ENCODE measurements around the gene ALB. TPM values are rescaled to one million over a fixed set of nuclear protein-coding genes. Genes with fewer than 3 reads are reported as not detected.

Gene ALB
- polyA plus RNA-seq, 1 donor, result 4.6 TPM

DNA sequence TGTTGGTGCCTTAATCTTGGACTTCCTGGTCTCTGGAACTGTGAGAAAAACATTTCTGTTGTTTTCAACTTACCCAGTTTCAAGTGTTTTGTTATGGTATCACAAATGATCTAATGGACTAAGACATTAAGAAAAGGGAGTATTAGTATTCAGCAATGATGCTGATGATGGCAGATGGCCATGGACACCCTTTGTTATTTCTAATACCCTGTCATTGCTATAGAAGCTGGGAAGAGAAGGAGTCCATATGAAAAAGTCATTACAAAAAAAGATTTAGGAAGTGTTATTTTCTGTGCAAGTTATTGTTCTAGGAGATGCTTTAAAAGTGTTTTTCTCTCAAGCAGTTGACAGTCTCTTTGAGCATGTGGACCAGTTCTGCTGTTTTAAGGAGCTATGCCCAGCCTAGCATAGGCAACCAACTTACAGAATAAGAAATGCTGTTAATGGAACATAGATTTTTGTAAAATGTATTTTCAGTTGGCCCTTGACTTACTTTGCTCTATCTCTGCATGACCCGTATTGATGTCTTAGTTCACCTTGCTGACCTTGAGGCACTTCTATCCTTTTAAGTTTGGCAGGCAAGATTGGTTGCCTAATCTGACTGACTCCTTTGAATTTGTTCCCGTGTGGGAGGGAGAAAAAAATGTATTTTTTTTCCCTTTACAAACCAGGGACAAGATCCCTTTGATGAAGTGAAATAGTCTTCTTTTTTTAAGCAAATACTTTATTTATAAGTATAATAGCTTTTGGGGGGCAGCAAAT, 25.9 kb downstream of the ALB start:
- DNase-seq, result no peak

DNA sequence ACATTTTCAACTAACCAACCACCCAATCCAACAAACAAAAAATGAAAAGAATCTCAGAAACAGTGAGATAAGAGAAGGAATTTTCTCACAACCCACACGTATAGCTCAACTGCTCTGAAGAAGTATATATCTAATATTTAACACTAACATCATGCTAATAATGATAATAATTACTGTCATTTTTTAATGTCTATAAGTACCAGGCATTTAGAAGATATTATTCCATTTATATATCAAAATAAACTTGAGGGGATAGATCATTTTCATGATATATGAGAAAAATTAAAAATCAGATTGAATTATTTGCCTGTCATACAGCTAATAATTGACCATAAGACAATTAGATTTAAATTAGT, 27.7 kb downstream of the ALB start:
- no peak for DNase-seq

DNA sequence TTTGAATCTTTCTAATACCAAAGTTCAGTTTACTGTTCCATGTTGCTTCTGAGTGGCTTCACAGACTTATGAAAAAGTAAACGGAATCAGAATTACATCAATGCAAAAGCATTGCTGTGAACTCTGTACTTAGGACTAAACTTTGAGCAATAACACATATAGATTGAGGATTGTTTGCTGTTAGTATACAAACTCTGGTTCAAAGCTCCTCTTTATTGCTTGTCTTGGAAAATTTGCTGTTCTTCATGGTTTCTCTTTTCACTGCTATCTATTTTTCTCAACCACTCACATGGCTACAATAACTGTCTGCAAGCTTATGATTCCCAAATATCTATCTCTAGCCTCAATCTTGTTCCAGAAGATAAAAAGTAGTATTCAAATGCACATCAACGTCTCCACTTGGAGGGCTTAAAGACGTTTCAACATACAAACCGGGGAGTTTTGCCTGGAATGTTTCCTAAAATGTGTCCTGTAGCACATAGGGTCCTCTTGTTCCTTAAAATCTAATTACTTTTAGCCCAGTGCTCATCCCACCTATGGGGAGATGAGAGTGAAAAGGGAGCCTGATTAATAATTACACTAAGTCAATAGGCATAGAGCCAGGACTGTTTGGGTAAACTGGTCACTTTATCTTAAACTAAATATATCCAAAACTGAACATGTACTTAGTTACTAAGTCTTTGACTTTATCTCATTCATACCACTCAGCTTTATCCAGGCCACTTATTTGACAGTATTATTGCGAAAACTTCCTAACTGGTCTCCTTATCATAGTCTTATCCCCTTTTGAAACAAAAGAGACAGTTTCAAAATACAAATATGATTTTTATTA, 28.3 kb downstream of the ALB start:
- no peak for DNase-seq

DNA sequence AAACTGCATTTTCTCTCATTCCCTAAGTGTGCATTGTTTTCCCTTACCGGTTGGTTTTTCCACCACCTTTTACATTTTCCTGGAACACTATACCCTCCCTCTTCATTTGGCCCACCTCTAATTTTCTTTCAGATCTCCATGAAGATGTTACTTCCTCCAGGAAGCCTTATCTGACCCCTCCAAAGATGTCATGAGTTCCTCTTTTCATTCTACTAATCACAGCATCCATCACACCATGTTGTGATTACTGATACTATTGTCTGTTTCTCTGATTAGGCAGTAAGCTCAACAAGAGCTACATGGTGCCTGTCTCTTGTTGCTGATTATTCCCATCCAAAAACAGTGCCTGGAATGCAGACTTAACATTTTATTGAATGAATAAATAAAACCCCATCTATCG, 29.1 kb downstream of the ALB start:
- DNase-seq, result no peak

DNA sequence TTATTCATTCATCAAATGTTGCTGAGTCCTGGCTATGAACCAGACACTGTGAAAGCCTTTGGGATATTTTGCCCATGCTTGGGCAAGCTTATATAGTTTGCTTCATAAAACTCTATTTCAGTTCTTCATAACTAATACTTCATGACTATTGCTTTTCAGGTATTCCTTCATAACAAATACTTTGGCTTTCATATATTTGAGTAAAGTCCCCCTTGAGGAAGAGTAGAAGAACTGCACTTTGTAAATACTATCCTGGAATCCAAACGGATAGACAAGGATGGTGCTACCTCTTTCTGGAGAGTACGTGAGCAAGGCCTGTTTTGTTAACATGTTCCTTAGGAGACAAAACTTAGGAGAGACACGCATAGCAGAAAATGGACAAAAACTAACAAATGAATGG, 30.2 kb downstream of the ALB start:
- DNase-seq, result no peak

DNA sequence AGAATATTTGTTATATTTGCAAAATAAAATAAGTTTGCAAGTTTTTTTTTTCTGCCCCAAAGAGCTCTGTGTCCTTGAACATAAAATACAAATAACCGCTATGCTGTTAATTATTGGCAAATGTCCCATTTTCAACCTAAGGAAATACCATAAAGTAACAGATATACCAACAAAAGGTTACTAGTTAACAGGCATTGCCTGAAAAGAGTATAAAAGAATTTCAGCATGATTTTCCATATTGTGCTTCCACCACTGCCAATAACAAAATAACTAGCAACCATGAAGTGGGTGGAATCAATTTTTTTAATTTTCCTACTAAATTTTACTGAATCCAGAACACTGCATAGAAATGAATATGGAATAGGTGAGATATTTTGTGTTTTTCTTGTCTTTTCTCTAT, 31.9 kb downstream of the ALB start, which contains the start of gene AFP:
TSS of gene AFP (plus strand) at position 238 of the 400 bp plus-strand sequence. CDS start at position 280, 42 bp downstream.
- DNase-seq, result no peak

DNA sequence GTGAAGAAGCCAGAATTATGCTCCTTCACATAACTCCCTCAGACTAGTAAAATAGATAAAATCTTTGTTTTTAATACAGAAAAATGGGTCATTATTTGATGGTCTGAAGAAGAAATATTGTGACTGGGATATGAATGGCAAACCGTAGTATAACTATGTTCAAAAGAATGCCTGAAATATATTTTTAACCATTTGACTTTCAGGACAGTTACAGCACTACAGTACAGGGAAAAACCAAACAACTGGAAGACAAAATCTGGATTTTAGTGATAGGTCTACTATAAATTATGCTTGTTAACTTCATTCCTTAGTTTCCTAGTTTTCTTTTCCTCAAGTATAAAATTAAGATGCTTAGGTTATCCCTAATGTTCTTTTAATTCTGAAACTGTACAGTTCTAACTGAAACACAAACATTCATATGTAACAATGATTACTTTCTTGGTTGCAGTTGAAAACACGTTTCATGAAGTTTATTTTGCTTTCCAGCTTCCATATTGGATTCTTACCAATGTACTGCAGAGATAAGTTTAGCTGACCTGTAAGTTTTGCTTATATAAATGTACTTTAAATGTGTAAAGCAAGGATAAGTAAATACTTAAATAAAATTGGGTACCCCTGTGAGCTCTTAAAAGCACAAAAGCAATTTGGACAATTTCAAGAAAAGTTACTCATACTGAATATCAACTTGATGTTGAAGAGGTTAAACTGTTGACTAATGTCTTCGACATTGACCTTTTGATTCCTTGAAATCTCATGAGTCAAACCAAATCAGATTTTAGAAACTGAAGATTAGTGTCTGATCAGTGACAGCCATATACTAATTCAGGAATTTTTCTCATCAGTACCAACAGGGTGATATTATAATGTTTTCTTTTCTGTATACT, 32.8 kb downstream of the ALB start:
- no peak for DNase-seq

DNA sequence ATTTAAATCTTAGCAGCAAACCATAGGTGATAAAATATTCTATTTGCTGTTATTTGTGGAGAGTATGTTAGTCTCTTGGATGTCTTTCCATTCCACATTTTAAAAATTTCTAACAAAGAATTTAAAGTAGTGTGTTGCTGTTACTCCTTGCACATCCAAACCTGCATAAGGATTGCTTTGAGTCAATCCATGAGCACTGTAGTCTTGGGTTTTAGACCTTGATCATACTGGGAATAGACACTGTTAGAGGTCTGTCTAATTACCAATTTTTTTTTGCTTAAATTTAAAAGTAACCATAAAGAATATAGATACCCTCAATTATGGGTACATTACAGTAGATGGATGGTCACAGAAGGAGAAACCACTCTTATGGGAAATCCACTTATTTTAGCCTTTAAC, 33.5 kb downstream of the ALB start:
- no peak for DNase-seq

DNA sequence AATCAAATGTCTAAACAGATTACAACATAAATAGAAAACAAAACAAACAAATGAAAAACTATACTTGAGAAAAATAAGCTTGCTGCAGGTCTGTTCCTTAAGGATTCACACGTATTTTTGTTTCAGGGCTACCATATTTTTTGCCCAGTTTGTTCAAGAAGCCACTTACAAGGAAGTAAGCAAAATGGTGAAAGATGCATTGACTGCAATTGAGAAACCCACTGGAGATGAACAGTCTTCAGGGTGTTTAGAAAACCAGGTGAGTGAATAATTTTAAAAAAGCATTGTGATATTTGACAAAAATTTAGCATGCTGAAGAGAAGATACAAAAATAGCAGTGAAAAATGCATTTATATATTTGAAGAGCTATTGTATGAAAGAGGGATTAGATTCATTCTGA, 34.0 kb downstream of the ALB start:
- DNase-seq, result no peak

DNA sequence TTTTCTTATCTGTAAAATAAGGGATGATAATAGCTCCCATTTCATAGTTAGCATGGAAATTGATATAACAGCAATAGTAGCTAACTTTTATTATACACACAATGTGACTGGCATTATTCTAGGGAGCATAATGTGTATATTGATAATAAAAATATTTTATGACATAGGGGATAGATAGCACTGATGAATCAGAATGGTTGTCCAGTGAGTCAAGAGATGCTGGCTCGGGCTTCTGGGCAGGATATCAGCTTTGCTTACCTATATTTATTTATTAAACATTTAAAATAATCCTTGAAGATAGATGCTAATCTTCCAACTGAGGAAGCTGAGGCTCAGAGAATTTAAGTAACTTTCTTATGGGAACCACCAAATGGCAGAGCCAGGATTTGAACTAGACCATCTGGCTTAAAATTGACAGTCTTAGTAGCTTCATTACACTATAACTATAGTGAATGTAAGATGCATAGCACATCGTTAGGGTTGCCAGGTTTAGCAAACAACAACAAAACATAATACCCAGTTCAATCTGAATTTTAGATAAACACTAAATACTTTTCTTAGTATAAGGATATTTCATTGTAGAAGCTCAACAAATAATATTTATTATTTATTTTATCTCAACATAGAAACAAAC, 34.6 kb downstream of the ALB start:
- DNase-seq, result no peak

DNA sequence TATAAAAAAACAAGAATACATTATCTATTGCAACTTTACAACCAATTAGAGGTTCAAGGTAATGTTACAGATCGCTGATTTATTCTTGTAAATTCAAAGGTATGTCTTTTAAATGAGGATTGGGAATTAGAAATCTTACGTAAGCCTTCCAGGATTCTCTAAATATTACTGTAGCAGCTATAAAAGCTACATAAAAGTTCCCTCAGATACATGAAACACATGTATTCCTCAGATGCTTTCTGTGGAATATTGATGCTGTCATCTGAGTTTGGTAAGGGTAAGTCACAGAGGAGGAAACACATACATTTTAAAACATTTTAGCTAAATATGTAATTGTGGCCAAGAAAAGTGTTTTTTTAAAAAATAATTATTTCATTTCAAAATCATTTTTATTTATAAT, 35.4 kb downstream of the ALB start:
- DNase-seq, result no peak

DNA sequence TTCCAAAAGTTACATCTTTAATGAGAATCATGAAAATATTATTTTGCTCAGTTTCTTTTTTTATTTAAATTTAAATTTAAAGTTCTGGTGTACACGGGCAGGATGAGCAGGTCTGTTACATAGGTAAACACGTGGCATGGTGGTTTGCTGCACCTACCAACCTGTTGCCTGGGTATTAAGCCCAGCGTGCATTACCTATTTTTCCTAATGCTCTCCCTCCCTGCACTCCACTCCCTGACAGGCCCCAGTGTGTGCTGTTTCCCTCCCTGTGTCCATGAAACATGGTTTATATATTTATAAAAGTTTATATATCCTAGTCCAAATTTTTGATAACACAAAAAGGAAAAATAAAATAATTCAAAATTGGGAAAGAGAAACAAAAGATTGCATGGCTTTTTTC, 35.9 kb downstream of the ALB start:
- DNase-seq, result no peak

DNA sequence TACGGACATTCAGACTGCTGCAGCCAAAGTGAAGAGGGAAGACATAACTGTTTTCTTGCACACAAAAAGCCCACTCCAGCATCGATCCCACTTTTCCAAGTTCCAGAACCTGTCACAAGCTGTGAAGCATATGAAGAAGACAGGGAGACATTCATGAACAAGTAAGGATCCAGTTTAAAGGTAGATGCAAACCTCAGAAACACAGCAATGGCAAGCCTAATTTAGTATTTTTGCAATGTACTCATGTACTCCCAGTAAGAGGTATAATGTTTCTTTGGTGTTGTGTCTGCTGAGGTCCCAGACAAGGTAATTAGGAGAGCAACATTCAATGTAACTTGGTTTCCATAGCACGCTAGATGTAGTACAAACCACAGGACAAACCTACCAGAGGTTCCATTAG, 36.6 kb downstream of the ALB start:
- no peak for DNase-seq

DNA sequence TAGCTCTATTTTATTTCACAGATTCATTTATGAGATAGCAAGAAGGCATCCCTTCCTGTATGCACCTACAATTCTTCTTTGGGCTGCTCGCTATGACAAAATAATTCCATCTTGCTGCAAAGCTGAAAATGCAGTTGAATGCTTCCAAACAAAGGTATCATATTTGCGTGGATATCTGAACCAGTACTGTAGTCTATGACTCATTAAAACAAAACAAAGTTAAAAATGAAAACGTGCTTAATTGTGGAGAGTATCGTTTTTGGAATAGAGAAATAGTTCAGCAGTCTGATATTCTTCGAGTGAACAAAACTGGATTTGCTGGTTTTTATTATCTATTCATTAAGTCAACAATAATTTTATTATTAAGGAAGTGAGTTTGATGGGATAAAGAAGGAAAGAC, 38.2 kb downstream of the ALB start:
- no peak for DNase-seq

DNA sequence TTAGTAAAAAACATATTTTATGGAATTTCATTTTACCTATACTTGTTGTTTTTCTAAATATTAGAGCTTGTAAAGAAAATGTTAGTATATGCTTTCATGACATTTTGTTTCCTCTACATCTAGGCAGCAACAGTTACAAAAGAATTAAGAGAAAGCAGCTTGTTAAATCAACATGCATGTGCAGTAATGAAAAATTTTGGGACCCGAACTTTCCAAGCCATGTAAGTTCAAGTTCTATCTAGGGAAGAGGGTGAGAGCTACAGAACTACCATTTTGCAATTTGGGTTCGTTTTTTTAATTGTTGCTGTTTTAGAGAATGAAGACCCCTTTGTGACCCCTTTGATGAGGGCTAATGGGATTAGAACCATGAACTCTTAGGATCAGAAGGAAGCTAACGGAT, 39.1 kb downstream of the ALB start:
- DNase-seq, result no peak

DNA sequence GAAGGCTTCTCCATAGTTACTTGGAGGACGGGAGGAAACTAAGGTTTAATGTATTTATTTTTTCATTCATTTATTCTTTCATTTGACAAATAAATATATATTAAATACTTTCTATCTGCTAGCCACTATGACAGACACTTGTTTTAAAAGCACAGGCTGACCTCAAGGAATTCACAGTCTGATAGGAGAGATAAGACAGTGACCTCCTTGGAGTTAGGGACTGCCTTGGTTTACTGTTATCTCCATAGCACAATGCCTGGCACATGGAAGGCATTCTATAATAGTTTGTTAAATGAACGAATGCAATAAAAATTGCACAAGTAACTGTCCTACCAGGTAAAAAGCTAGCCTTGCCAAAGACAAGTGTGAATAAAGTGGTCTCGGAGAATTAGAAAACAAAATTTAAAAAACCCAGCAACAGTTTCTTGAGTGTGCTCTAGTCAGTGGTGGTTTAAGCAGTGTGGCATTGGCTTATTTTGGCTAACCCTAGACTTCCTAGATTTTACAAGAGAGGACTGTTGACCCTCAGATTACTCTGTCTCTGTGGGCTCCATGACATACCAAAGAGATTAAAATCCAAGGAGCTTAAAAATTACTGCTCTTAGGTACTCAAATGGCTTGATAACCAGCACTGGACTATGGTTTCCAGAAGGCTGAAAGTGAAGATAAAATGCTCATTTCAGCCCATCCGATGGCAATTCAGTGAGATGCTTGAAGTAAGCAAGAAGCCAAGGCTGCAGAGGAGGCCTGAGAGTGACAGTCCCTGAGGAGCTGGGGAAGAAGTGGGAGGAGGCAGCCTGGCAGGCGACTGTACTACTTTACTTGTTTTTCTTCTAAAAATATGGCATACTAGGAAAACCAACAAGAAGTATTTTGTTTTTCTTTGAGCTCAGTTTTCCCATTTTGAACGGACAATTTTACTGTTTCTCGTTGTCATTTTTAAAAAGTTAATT, 41.6 kb downstream of the ALB start:
- DNase-seq, result no peak

DNA sequence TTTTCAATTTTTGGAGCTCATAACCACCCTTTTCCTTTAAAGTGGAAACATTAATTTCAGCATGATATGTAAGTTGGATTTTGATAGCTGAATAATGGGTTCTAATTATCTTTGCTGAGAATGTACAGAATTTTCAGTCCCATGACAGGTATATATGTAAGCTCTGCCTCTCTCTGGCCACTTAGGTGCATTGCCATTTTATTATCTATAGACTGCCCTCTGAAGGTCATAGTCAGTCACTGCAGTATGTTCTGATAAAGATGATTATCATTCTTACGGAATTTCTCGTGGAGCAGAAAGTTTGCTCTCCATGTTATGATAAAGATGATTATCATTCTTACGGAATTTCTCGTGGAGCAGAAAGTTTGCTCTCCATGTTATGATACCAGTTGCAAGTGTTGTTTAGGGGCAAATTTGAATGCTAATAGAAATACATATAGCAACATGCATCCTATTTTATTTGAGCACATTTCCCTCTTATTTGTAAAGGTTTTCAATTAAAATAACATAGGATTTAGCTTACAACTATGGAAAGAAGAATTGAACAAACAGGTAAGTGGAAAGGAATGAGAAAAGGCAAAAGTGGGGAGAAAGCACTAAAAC, 42.4 kb downstream of the ALB start:
- DNase-seq, result peak; percentile 15

DNA sequence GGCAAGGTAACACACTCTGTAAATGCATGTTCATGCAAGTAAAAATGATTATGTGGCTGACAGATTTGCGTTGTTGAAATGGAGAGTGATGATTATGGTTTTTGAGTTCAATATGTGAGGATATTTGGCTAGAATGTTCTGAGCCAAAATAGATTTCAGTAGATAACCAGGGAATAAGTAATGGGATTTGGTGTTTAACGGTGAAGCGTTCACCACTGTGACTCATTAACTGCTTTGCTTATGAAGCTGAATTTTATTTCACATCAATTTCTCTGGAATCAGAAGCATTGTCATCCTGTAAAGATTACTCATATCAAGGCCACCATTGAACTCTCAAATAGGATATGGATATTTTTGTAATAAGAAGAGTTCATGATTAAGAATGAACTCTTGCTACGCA, 43.6 kb downstream of the ALB start:
- no peak for DNase-seq

DNA sequence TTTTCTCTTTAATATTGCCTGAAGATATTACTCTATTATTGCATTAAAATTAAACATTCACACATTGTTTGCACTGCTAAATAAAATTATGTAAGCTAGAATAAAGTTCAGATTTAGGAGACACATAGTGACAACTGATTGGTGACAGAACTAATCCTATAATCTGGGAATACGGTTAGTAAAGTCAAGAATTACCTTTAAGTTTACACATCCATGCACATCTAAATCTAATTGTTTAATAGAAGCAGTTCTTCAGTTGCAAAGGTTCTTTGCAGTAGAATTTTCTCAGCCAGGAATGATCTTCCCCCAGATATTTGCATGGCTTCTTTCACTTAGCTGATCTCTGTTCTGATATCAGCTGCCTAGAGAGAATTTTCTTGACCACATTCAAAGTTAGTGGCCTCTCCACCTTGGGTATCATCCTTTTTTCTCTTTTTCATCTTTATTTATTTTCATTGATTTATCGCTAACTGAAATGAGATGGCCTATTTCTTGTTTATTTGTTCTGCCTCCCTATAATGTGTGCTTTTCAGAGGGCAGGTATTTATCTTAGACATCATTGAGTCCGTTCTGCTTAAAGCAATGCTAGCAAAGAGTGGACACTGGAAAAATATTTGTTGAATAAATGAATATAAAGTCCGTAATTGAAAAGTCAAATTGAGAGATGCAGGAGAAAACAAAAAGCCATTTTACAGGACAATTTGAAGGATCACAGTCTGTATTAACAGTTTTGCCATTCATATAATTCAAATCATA, 44.5 kb downstream of the ALB start:
- DNase-seq, result no peak
